CD8-positive, alpha-beta memory T cell (primary cell): Measurements from ENCODE around the gene HRH1. TPM values are rescaled to one million over a fixed set of nuclear protein-coding genes. Genes with fewer than 3 reads are reported as not detected.

Experiments used
- CTCF ChIA-PET: fragments of 350-600 bp; sonication (Branson Sonifier 250); formaldehyde crosslinking; loops from one replicate; lab custom pipeline; 2021; ENCODE audit warnings: antibody characterized with exemption; lab: Charles Lee
- POLR2A ChIA-PET: fragments of 350-600 bp; sonication (Branson Sonifier 250); formaldehyde crosslinking; loops from one replicate; lab custom pipeline; 2021; ENCODE audit warnings: antibody characterized with exemption; lab: Charles Lee
- DNase-seq, 5 donors: peaks; one replicate each; pipeline versions ENCODE4 v3.0.0 to v3.0.0-alpha.2; 2020 to 2022; ENCODE audit warnings: mixed read lengths in 1 of 5
- H3K27ac ChIP-seq: one replicate; pipeline ENCODE4 v1.7.0; 2013; ENCODE audit warnings: low read depth, mild to moderate bottlenecking, low read length, moderate library complexity
- H3K27me3 ChIP-seq: 2 replicates; pipeline ENCODE4 v1.7.0; 2013; ENCODE audit warnings: low read length, mild to moderate bottlenecking; ENCODE audit not compliant: insufficient read depth, poor library complexity, severe bottlenecking
- H3K36me3 ChIP-seq: 2 replicates; pipeline ENCODE4 v1.7.0; 2013; ENCODE audit warnings: mild to moderate bottlenecking, low read length, moderate library complexity; ENCODE audit not compliant: insufficient read depth
- H3K4me1 ChIP-seq: 2 replicates; pipeline ENCODE4 v1.7.0; 2013; ENCODE audit warnings: mild to moderate bottlenecking, low read length, moderate library complexity; ENCODE audit not compliant: insufficient read depth
- H3K4me3 ChIP-seq: 2 replicates; pipeline ENCODE4 v1.7.0; 2013; ENCODE audit warnings: mild to moderate bottlenecking, low read length
- H3K9me3 ChIP-seq: 2 replicates; pipeline ENCODE4 v1.7.0; 2013; ENCODE audit warnings: mild to moderate bottlenecking, low read length
- H3K27ac Mint-ChIP-seq, 8 donors: one replicate each; pipeline ENCODE4 v1.8.0; 2020 to 2021; ENCODE audit warnings: mixed read lengths in 8 of 8, mild to moderate bottlenecking in 6 of 8, inconsistent platforms in 3 of 8, moderate library complexity in 3 of 8
- H3K27me3 Mint-ChIP-seq, 2 donors: one replicate each; pipeline ENCODE4 v1.8.0; 2020 to 2021; ENCODE audit warnings: mixed read lengths in 2 of 2, mild to moderate bottlenecking in 1 of 2, moderate library complexity in 1 of 2
- H3K36me3 Mint-ChIP-seq, 3 donors: one replicate each; pipeline ENCODE4 v1.8.0; 2020 to 2021; ENCODE audit warnings: mixed read lengths in 3 of 3, inconsistent platforms in 1 of 3, mild to moderate bottlenecking in 1 of 3
- H3K4me1 Mint-ChIP-seq, 3 donors: one replicate each; pipeline ENCODE4 v1.8.0; 2020 to 2021; ENCODE audit warnings: mixed read lengths in 3 of 3, inconsistent platforms in 1 of 3, mild to moderate bottlenecking in 1 of 3
- H3K4me3 Mint-ChIP-seq, 7 donors: one replicate each; pipeline ENCODE4 v1.8.0; 2020 to 2021; ENCODE audit warnings: mixed read lengths in 7 of 7, mild to moderate bottlenecking in 6 of 7, moderate library complexity in 4 of 7, inconsistent platforms in 2 of 7
- H3K9me3 Mint-ChIP-seq, 5 donors: one replicate each; pipeline ENCODE4 v1.8.0; 2020 to 2022; ENCODE audit warnings: mixed read lengths in 5 of 5, mild to moderate bottlenecking in 3 of 5, moderate library complexity in 2 of 5, inconsistent platforms in 1 of 5
- polyA plus RNA-seq: library from polyadenylated mRNA; unstranded; fragments of 300-500 nt; fragmentation: Illumina TruSeq; gene quantifications from one replicate; pipeline ENCODE4 v1.2.3, GENCODE V29; 2021
- total RNA-seq, 2 experiments: library from RNA; stranded (reverse); gene quantifications; one replicate each; pipeline ENCODE4 v1.2.3, GENCODE V29; 2021

The HRH1 gene
- total and polyA plus RNA-seq, 3 experiments from 2014 or later = 0.42 to 0.53 TPM; not detected in 1

DNA sequence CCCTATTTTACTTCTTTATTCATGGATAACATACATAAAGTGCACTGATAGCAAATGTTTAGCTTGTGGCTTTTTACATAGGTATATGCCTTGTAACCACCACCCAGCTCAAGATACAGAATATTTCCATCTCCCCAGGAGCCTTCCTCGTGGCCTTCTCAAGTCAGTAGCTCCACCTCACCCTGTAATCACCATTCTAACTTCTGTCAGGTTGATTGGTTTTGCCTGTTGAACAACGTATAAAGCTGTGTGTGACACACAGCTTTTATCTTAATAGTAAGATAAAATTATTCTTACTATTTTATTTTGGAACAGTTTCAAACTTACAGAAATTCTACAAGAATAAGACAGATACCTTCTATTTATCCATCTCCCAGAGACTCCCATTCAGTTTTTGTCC lies 131.2 kb downstream of the HRH1 start:
- ChIA-PET CTCF (interaction anchor here (0.7 kb wide), 1 partner anchor 961 kb away, joined by 4 read pairs; no protein-coding TSS in a partner anchor), POLR2A (no interaction called here)
- H3K27ac Mint-ChIP-seq = peak overlapping the region in 1 of 8 donors; percentile 47
- Histone ChIP-seq H3K36me3 (peaks cover 9% of the 10 kb centered on the region), H3K27me3 (no peaks in the 10 kb centered on the region), H3K4me1 (peaks cover 28% of the 10 kb centered on the region), H3K27ac (no peak overlapping the region), H3K9me3 (no peaks in the 10 kb centered on the region), H3K4me3 (no peak overlapping the region)
- peaks cover 37 to 54% (median 37%) of the 10 kb centered on the region in 3 donors for H3K4me1 Mint-ChIP-seq
- no peaks in the 10 kb centered on the region for H3K9me3 Mint-ChIP-seq
- H3K4me3 Mint-ChIP-seq = no peak overlapping the region
- H3K36me3 Mint-ChIP-seq = peaks cover 0 to 44% (median 12%) of the 10 kb centered on the region in 3 donors
- DNase-seq = no peak
- H3K27me3 Mint-ChIP-seq = no peaks in the 10 kb centered on the region

DNA sequence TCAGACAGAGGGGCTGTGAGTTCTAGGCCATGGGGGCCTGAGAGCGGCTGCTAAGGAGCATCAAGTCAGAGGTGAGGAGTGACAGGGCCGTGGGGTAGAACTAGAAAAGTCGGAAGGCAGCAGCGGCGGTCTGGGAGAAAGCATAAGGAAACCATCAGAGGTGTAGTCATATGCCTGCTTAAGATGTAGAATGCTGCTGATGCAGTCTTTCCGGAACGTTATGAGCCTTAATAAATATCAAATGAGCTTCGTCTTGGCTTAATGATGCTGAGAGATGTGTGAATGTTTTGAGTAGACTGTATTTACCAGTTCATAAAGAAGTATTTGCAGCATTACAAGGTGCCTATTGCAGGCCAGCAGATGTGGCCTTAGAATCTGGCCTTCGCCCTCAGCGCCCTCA lies 133.1 kb downstream of the HRH1 start:
- ChIA-PET POLR2A (interaction anchor here (0.6 kb wide), 1 partner anchor 38 kb away, joined by 3 read pairs; no protein-coding TSS in a partner anchor), CTCF (interaction anchor here (1.1 kb wide), 1 partner anchor 9 kb away, joined by 4 read pairs; no protein-coding TSS in a partner anchor)
- H3K27ac Mint-ChIP-seq = peak overlapping the region; percentile 34 to 94 (median 68)
- no peaks in the 10 kb centered on the region for H3K27me3 Mint-ChIP-seq
- no peaks in the 10 kb centered on the region for H3K9me3 ChIP-seq
- no peaks in the 10 kb centered on the region for H3K27me3 ChIP-seq
- H3K9me3 Mint-ChIP-seq = no peaks in the 10 kb centered on the region
- peaks cover 45% of the 10 kb centered on the region for H3K4me1 ChIP-seq
- peaks cover 52 to 70% (median 52%) of the 10 kb centered on the region in 3 donors for H3K4me1 Mint-ChIP-seq
- no peak for DNase-seq
- no peak overlapping the region for H3K4me3 Mint-ChIP-seq
- no peaks in the 10 kb centered on the region for H3K36me3 ChIP-seq
- peak overlapping the region; percentile 65 for H3K27ac ChIP-seq
- H3K36me3 Mint-ChIP-seq = peaks cover 0 to 30% (median 10%) of the 10 kb centered on the region in 3 donors
- no peak overlapping the region for H3K4me3 ChIP-seq

DNA sequence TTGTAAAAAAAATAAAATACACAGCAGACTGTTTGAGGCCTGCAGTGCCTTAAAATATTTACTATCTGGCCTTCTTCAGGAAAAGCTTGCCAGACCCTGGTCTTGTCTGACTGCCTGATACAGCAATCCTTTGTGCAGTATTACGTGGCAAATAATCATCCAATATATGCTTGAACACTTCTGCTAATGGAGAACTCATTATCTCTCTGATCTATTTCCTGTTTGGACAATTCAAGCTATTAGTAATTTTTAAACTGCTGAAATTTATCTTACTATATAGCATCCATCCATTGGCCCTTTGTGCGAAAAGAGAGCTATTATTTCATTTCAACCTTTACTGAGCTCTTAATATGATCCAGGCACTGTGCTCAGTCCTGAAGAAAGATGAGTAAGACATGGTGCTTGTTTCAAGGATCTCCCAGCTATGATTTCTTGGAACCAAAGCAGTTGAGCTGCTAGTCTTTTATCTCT lies 133.8 kb downstream of the HRH1 start:
- Mint-ChIP-seq H3K4me3 (no peak overlapping the region), H3K4me1 (peaks cover 55 to 71% (median 56%) of the 10 kb centered on the region in 3 donors), H3K27ac (peak overlapping the region in 7 of 8 donors; percentile 36 to 99 (median 80)), H3K27me3 (no peaks in the 10 kb centered on the region), H3K9me3 (no peaks in the 10 kb centered on the region), H3K36me3 (peaks cover 0 to 23% (median 8%) of the 10 kb centered on the region in 3 donors)
- ChIA-PET POLR2A (interaction anchor here (0.6 to 1.2 kb wide), 2 partner anchors 16 to 39 kb away, joined by 3 to 4 read pairs; partner anchors contain the start of gene ATG7), CTCF (interaction anchor here (1.1 kb wide), 1 partner anchor 9 kb away, joined by 4 read pairs; no protein-coding TSS in a partner anchor)
- no peak overlapping the region for H3K4me3 ChIP-seq
- no peaks in the 10 kb centered on the region for H3K9me3 ChIP-seq
- no peak for DNase-seq
- no peaks in the 10 kb centered on the region for H3K36me3 ChIP-seq
- peak overlapping the region; percentile 65 for H3K27ac ChIP-seq
- no peaks in the 10 kb centered on the region for H3K27me3 ChIP-seq
- H3K4me1 ChIP-seq = peaks cover 50% of the 10 kb centered on the region

DNA sequence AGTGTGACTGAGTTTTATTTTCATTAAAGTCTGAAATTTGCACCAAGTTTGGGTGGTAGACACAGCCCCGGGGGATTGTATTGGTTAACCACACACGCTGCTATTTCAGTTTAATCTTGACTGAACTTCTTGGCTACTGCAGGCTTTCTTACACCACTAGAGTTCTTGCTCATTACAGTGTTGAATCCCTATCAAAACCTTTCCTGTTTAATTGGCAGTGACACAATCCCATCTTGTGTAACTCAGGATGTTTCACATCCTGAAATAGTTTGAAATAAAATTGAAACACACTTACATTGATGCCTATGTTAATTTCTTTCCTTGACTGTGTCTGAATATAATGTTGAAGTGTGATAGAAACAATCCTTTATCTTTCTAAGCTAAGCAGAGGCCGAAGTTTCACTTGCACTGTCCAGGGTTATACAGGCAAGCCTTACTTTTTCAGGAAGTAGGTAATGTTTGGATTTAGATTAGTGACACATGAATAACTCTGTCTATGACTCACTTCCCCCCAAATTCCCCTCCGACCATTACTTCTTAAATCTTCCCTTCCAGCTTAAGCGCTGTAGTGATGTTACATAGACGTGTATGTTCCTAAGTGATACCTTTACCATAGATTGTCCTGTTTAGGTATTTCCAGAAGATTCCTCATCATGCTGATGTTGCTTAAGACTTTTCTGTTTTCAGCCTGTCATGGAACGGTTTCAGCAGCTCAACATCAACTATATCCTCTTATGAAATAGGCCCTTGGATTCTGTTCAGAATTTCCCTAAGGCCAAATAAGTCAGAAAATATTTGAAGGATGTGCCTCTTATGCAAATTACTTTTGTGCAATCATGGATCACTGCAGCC lies 134.7 kb downstream of the HRH1 start:
- H3K4me1 Mint-ChIP-seq = peaks cover 55 to 71% (median 56%) of the 10 kb centered on the region in 3 donors

DNA sequence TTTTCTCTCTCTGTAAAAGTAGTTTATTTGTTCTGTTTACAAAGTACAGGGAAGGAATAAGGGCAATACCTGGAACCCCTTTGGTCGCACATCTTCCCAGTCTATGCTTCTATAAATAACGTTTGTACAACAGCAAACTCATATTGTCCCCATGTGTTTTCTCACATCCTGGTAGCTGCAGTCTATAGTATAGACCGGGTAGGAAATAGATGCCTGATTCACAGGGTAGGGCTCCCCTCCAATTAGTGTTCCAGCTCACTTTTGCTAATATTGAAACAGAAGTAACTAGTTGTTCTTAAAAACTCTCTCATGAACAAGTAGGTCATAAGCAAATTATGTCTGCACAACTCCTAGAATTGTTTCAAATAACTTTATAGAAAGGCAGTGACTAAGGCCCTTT lies 135.6 kb downstream of the HRH1 start:
- ChIA-PET POLR2A (no interaction called here), CTCF (interaction anchor here (1.7 kb wide), 1 partner anchor 8 kb away, joined by 3 read pairs; no protein-coding TSS in a partner anchor)
- H3K4me3 Mint-ChIP-seq = peak overlapping the region in 1 of 7 donors; percentile 70
- H3K27ac Mint-ChIP-seq = peak overlapping the region in 7 of 8 donors; percentile 80 to 99 (median 95)
- no peak overlapping the region for H3K4me3 ChIP-seq
- DNase-seq = no peak
- H3K27me3 Mint-ChIP-seq = no peaks in the 10 kb centered on the region
- peaks cover 50% of the 10 kb centered on the region for H3K4me1 ChIP-seq
- H3K9me3 Mint-ChIP-seq = no peaks in the 10 kb centered on the region
- no peaks in the 10 kb centered on the region for H3K36me3 ChIP-seq
- no peaks in the 10 kb centered on the region for H3K9me3 ChIP-seq
- peak overlapping the region; percentile 34 for H3K27ac ChIP-seq
- H3K27me3 ChIP-seq = no peaks in the 10 kb centered on the region
- H3K4me1 Mint-ChIP-seq = peaks cover 55 to 71% (median 56%) of the 10 kb centered on the region in 3 donors
- peaks cover 0 to 11% (median 4%) of the 10 kb centered on the region in 3 donors for H3K36me3 Mint-ChIP-seq

More for the DNA sequence above, 134.7 kb downstream of the HRH1 start:
- peak overlapping the region; percentile 80 to 99 (median 93) for H3K27ac Mint-ChIP-seq
- Histone ChIP-seq H3K4me3 (no peak overlapping the region), H3K9me3 (no peaks in the 10 kb centered on the region), H3K4me1 (peaks cover 50% of the 10 kb centered on the region), H3K36me3 (no peaks in the 10 kb centered on the region), H3K27me3 (no peaks in the 10 kb centered on the region), H3K27ac (peak overlapping the region; percentile 65)
- H3K36me3 Mint-ChIP-seq = peaks cover 0 to 14% (median 5%) of the 10 kb centered on the region in 3 donors
- DNase-seq = peak in 1 of 5 donors; percentile 26
- peak overlapping the region; percentile 10 to 70 (median 42) for H3K4me3 Mint-ChIP-seq
- no peaks in the 10 kb centered on the region for H3K27me3 Mint-ChIP-seq
- ChIA-PET POLR2A (interaction anchor here (0.6 to 1.2 kb wide), 2 partner anchors 17 to 1282 kb away, joined by 4 to 9 read pairs; partner anchors contain the start of gene ATG7), CTCF (interaction anchor here (1.1 kb wide), 1 partner anchor 10 kb away, joined by 4 read pairs; no protein-coding TSS in a partner anchor)
- no peaks in the 10 kb centered on the region for H3K9me3 Mint-ChIP-seq

DNA sequence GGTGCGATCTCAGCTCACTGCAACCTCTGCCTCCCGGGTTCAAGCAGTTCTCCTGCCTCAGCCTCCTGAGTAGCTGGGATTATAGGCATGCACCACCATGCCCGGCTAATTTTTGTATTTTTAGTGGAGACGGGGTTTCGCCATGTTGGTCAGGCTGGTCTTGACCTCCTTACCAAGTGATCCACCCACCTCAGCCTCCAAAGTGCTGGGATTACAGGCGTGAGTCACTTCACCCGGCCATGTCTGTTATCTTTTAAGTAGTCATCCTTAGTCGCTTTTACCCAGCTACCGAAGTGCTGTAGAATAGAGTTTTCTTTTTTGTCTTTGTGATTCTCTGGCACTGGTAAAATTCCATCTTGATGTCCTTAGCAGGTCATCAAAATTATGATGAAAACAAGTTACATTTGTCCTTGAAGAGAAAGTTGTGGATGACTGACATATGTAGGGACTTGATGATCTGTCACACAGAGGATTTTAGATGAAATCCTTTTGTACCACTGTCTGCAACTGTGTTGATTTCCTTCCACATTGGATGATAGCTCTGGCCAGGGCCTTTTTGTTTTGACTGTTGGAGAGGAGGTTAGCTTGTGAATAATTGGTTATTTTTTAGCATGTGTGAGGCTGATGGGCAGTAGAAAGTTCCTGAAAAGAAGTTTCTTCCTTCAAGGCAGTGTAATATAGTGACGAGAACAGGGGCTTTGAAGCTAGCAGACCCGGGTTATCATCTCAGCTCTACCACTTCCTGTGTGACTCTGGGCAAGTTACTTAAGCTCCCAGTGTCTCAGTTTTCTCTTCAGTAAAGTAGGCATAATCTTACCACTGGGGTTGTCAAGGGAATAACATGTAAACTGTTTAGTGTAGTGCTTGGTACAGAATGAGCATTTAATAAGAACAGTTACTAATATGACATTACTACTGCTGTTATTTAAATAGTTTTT lies 136.7 kb downstream of the HRH1 start:
- H3K4me1 Mint-ChIP-seq = peaks cover 54 to 61% (median 56%) of the 10 kb centered on the region in 3 donors
- H3K4me3 ChIP-seq = no peak overlapping the region
- H3K4me1 ChIP-seq = peaks cover 50% of the 10 kb centered on the region
- no peaks in the 10 kb centered on the region for H3K36me3 ChIP-seq
- H3K4me3 Mint-ChIP-seq = peak overlapping the region in 6 of 7 donors; percentile 58 to 71 (median 66)
- H3K36me3 Mint-ChIP-seq = peaks cover 0 to 9% (median 5%) of the 10 kb centered on the region in 3 donors
- peak overlapping the region; percentile 69 for H3K27ac ChIP-seq
- DNase-seq = peak; percentile 10 to 63 (median 49)
- H3K27ac Mint-ChIP-seq = peak overlapping the region; percentile 88 to 99 (median 95)
- ChIA-PET CTCF (interaction anchor here (0.7 to 1.7 kb wide), 3 partner anchors 9 to 53 kb away, joined by 3 to 7 read pairs (median 3); partner anchors contain the start of gene ATG7), POLR2A (interaction anchor here (1.2 to 3.9 kb wide), 3 partner anchors 9 to 354 kb away, joined by 4 to 20 read pairs (median 6); partner anchors contain the start of gene ATG7)
- no peaks in the 10 kb centered on the region for H3K27me3 Mint-ChIP-seq
- H3K9me3 ChIP-seq = no peaks in the 10 kb centered on the region
- H3K27me3 ChIP-seq = no peaks in the 10 kb centered on the region
- no peaks in the 10 kb centered on the region for H3K9me3 Mint-ChIP-seq

DNA sequence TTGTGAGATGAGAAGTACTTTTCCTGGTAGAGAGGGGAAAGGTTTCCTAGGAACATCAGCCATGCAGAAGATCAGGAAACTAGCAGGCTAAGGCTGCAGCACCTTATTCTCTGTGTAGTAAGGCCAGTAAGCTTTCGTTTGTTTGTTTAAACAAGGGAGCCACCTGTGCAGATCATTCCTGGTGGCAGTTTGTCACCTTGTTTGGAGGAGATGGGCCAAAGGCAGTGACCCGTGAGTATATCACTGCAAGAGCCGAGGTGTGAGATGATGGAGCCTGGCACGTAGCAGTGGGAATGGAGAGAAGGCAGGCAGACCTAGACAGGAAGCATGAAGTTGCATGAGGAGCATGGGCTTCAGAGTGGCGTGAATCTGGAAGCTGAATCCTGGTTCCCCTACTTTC lies 137.5 kb downstream of the HRH1 start:
- Histone ChIP-seq H3K27me3 (no peaks in the 10 kb centered on the region), H3K36me3 (no peaks in the 10 kb centered on the region), H3K27ac (peak overlapping the region; percentile 69), H3K9me3 (no peaks in the 10 kb centered on the region), H3K4me1 (peaks cover 50% of the 10 kb centered on the region), H3K4me3 (no peak overlapping the region)
- Mint-ChIP-seq H3K27ac (peak overlapping the region; percentile 88 to 99 (median 95)), H3K4me3 (peak overlapping the region in 6 of 7 donors; percentile 37 to 71 (median 65)), H3K36me3 (peaks cover 0 to 7% (median 3%) of the 10 kb centered on the region in 3 donors), H3K9me3 (no peaks in the 10 kb centered on the region), H3K4me1 (peaks cover 56 to 57% (median 56%) of the 10 kb centered on the region in 3 donors), H3K27me3 (no peaks in the 10 kb centered on the region)
- no peak for DNase-seq
- ChIA-PET POLR2A (interaction anchor here (1.4 to 3.9 kb wide), 2 partner anchors 10 to 19 kb away, joined by 6 to 20 read pairs; partner anchors contain the start of gene ATG7), CTCF (interaction anchor here (0.7 to 1.6 kb wide), 2 partner anchors 20 to 54 kb away, joined by 3 to 7 read pairs; partner anchors contain the start of gene ATG7)
